CD4-positive, CD25-positive, alpha-beta regulatory T cell (primary cell): ENCODE measurements around the gene FILIP1L. TPM values are rescaled to one million over a fixed set of nuclear protein-coding genes. Genes with fewer than 3 reads are reported as not detected.
"Not testable (repeated sequence)": the region's sequence is repeated elsewhere in the genome, so short reads cannot be mapped to it uniquely, and the experiment has no call there.

Experiments used
- ATAC-seq, 2 donors: fragments of 150-1000 bp; cut with Tn5 transposase; one replicate each; pipeline ENCODE4 v1.10.0; 2021; ENCODE audit warnings: low read depth in 2 of 2, moderate number of reproducible peaks in 2 of 2, moderate library complexity in 1 of 2
- DNase-seq, 3 donors: peaks; one replicate each; pipeline versions ENCODE4 v3.0.0 to v3.0.0-alpha.2; 2012 to 2022; ENCODE audit warnings: mixed read lengths in 1 of 3
- H3K27ac ChIP-seq: one replicate; pipeline ENCODE4 v1.7.0; 2013; ENCODE audit warnings: mild to moderate bottlenecking, low read length; ENCODE audit not compliant: insufficient read depth, poor library complexity, severe bottlenecking
- H3K27me3 ChIP-seq: one replicate; pipeline ENCODE4 v1.7.0; 2013; ENCODE audit warnings: low read length; ENCODE audit not compliant: control insufficient read depth, insufficient read depth
- H3K36me3 ChIP-seq: one replicate; pipeline ENCODE4 v1.7.0; 2013; ENCODE audit warnings: mild to moderate bottlenecking, low read length, moderate library complexity; ENCODE audit not compliant: control insufficient read depth, insufficient read depth
- H3K4me1 ChIP-seq: 2 replicates; pipeline ENCODE4 v1.7.0; 2013; ENCODE audit warnings: mild to moderate bottlenecking, low read length; ENCODE audit not compliant: insufficient read depth, control insufficient read depth, poor library complexity, severe bottlenecking
- H3K4me3 ChIP-seq: one replicate; pipeline ENCODE4 v1.7.0; 2013; ENCODE audit warnings: low read depth, mild to moderate bottlenecking, low read length, moderate library complexity
- H3K9me3 ChIP-seq, 2 experiments: 1 replicate in 1 of 2; 2 replicates in 1 of 2; pipeline ENCODE4 v1.7.0; 2013; ENCODE audit warnings: low read length in 2 of 2, mild to moderate bottlenecking in 1 of 2, moderate library complexity in 1 of 2; ENCODE audit not compliant: control insufficient read depth in 2 of 2
- H3K27ac Mint-ChIP-seq, 3 donors: one replicate each; pipeline ENCODE4 v1.8.0; 2020 to 2022; ENCODE audit warnings: mild to moderate bottlenecking in 3 of 3, mixed read lengths in 3 of 3, moderate library complexity in 2 of 3
- H3K27me3 Mint-ChIP-seq: one replicate; pipeline ENCODE4 v1.8.0; 2022; ENCODE audit warnings: mild to moderate bottlenecking, mixed read lengths
- H3K36me3 Mint-ChIP-seq: one replicate; pipeline ENCODE4 v1.8.0; 2020; ENCODE audit warnings: mixed read lengths
- H3K4me1 Mint-ChIP-seq, 4 donors: one replicate each; pipeline ENCODE4 v1.8.0; 2020 to 2022; ENCODE audit warnings: mixed read lengths in 4 of 4, mild to moderate bottlenecking in 1 of 4
- H3K4me3 Mint-ChIP-seq, 4 donors: one replicate each; pipeline ENCODE4 v1.8.0; 2020 to 2022; ENCODE audit warnings: mild to moderate bottlenecking in 4 of 4, mixed read lengths in 4 of 4, moderate library complexity in 3 of 4
- H3K9me3 Mint-ChIP-seq, 7 donors: one replicate each; pipeline ENCODE4 v1.8.0; 2020 to 2022; ENCODE audit warnings: mixed read lengths in 7 of 7, mild to moderate bottlenecking in 3 of 7, moderate library complexity in 2 of 7
- polyA plus RNA-seq, 4 donors: library from polyadenylated mRNA; unstranded; fragments of 300-500 nt; fragmentation: Illumina TruSeq; gene quantifications; one replicate each; pipeline ENCODE4 v1.2.3, GENCODE V29; 2021
- total RNA-seq: library from RNA; stranded (reverse); gene quantifications from one replicate; pipeline ENCODE4 v1.2.3, GENCODE V29; 2022

The FILIP1L gene
- total and polyA plus RNA-seq, 5 donors from 2014 or later, result 0.37 to 1.0 (median 0.65) TPM; not detected in 2

DNA sequence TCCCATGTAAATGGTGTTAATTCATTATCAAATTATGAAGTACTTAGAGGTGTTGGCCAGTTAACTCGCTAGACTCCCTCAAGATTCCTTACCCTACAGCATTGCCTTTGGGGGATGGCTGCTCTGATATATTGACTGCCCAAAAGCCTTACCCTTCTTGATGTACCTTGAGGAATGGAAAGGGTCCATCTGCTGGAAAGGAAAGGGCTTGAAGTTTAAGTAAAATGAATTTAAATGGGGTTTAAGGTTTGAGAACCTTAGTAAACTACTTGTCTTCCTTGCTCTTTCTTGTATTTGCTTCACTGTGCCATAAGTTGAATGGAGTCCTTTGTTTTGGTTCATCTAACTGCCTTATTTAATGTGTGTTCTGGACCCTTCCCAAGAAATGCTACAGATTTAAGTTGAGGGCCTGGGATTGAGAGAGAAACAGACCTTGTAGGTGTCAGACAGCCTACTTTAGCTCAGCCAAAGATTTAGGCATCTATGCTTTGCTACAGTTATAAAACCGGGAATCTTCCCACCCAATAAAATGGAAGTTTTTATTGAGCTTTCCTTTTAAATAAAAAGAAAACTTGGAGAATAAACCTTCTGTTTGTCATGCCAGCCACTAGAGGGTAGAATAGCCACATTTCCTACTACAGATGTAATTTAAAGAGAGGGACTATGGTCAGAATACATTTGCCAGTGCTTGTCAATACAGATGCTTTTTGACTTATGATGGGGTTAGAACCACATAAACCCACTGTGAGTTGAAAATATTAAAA, 271.3 kb downstream of the FILIP1L start:
- DNase-seq (peak in 1 of 3 donors; percentile 42), ATAC-seq (no peak)
- no peak overlapping the region for H3K4me3 ChIP-seq
- Mint-ChIP-seq H3K4me3 (no peak overlapping the region), H3K27me3 (no peaks in the 10 kb centered on the region), H3K4me1 (peaks cover 3 to 19% (median 7%) of the 10 kb centered on the region in 4 donors), H3K9me3 (no peaks in the 10 kb centered on the region), H3K36me3 (no peaks in the 10 kb centered on the region), H3K27ac (no peak overlapping the region)
- H3K9me3 ChIP-seq, result no peaks in the 10 kb centered on the region
- no peaks in the 10 kb centered on the region for H3K4me1 ChIP-seq
- H3K36me3 ChIP-seq, result no peaks in the 10 kb centered on the region
- no peak overlapping the region for H3K27ac ChIP-seq
- no peaks in the 10 kb centered on the region for H3K27me3 ChIP-seq

DNA sequence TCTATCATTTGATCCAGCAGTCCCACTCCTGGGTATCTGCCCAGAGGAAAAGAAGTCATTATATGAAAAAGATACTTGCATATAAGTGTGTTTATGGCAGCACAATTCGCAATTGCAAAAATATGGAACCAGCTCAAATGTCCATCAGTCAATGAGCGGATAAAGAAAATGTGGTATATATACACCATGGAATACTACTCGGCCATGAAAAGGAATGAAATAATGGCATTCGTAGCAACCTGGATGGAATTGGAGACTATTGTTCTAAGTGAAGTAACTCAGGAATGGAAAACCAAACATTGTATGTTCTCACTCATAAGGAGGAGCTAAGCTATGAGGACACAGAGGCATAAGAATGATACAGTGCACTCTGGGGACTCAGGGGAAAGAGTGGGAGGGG, 272.4 kb downstream of the FILIP1L start:
- not testable (repeated sequence) for DNase-seq, H3K27me3 Mint-ChIP-seq, H3K4me3 ChIP-seq, ATAC-seq, H3K36me3 ChIP-seq, H3K9me3 ChIP-seq, H3K4me1 ChIP-seq, H3K27ac Mint-ChIP-seq, H3K4me3 Mint-ChIP-seq, H3K27me3 ChIP-seq, H3K36me3 Mint-ChIP-seq, H3K9me3 Mint-ChIP-seq, H3K27ac ChIP-seq
- peaks cover 0 to 18% (median 6%) of the 10 kb centered on the region in 4 donors for H3K4me1 Mint-ChIP-seq

DNA sequence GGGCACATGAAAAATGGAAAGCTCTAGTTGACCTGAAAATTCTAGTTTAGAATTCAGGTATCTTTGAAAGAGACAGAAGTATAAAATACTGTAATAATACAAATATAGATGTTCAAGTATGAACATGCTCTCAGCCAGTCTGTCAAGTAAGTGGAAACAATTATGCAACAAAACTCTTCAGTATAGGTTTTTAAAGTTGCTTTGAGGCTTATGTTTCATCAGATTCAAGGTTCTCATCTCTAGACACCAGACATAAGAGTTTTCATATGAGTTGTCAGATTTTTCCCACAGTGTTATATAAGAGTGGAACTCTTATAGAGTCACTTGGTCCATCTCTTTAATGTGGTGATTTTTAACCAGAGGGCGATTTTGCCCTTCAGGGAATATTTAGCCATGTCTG, 274.7 kb downstream of the FILIP1L start:
- Histone ChIP-seq H3K4me1 (no peaks in the 10 kb centered on the region), H3K27me3 (no peaks in the 10 kb centered on the region), H3K4me3 (no peak overlapping the region), H3K9me3 (no peaks in the 10 kb centered on the region), H3K36me3 (no peaks in the 10 kb centered on the region), H3K27ac (no peak overlapping the region)
- DNase-seq, result no peak
- Mint-ChIP-seq H3K36me3 (no peaks in the 10 kb centered on the region), H3K27ac (no peak overlapping the region), H3K4me1 (peaks cover 0 to 12% (median 2%) of the 10 kb centered on the region in 4 donors), H3K4me3 (no peak overlapping the region), H3K27me3 (no peaks in the 10 kb centered on the region), H3K9me3 (no peaks in the 10 kb centered on the region)
- ATAC-seq, result no peak

DNA sequence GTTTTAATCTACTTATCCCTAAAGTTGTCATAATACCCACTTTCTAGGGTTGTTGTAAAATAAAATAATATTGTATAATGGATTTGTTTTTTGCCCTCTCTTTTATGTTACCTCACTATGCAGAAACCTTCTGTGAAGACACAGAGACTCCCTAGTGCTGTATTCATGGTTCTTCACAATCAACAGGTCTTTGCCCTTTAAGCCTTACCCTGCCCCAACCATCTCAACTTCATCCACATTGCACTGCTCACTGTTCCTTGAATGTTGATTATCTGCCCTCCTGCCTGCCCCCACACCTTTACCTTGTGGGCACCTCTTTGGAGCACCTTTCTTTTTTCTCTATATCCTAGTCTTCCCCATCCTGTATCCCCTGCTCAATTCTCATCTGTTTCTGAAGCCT, 275.5 kb downstream of the FILIP1L start:
- Histone ChIP-seq H3K36me3 (no peaks in the 10 kb centered on the region), H3K4me1 (no peaks in the 10 kb centered on the region), H3K27ac (no peak overlapping the region), H3K4me3 (no peak overlapping the region), H3K27me3 (no peaks in the 10 kb centered on the region), H3K9me3 (no peaks in the 10 kb centered on the region)
- H3K27me3 Mint-ChIP-seq, result no peaks in the 10 kb centered on the region
- no peak overlapping the region for H3K27ac Mint-ChIP-seq
- no peaks in the 10 kb centered on the region for H3K36me3 Mint-ChIP-seq
- no peaks in the 10 kb centered on the region for H3K9me3 Mint-ChIP-seq
- no peak for ATAC-seq
- DNase-seq, result no peak
- H3K4me1 Mint-ChIP-seq, result peaks cover 0 to 12% (median 2%) of the 10 kb centered on the region in 4 donors
- no peak overlapping the region for H3K4me3 Mint-ChIP-seq

DNA sequence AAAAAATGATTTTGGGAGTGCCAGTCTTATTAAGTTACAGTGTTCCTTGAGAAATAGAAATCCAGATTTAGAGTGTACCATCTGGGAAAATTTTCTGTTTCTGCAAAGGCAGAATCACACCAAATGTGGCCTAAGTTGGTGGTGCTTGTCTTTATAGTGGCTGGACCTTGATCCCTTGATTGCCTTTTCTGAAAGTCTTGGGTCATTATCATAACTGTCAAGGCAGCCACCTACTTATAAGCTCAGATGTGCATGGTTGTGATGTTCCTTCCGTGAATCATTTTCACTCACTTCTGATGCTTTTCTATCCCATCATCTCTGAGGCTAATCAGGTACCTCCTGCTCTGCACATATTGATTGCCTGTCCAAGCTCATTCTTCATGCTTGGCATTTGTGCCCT, 276.6 kb downstream of the FILIP1L start:
- H3K9me3 ChIP-seq, result no peaks in the 10 kb centered on the region
- Mint-ChIP-seq H3K27ac (no peak overlapping the region), H3K4me1 (peaks cover 0 to 12% (median 0%) of the 10 kb centered on the region in 4 donors), H3K9me3 (no peaks in the 10 kb centered on the region), H3K27me3 (no peaks in the 10 kb centered on the region), H3K4me3 (no peak overlapping the region), H3K36me3 (no peaks in the 10 kb centered on the region)
- no peaks in the 10 kb centered on the region for H3K36me3 ChIP-seq
- DNase-seq (no peak), ATAC-seq (no peak)
- no peaks in the 10 kb centered on the region for H3K4me1 ChIP-seq
- H3K27ac ChIP-seq, result no peak overlapping the region
- no peaks in the 10 kb centered on the region for H3K27me3 ChIP-seq
- no peak overlapping the region for H3K4me3 ChIP-seq

DNA sequence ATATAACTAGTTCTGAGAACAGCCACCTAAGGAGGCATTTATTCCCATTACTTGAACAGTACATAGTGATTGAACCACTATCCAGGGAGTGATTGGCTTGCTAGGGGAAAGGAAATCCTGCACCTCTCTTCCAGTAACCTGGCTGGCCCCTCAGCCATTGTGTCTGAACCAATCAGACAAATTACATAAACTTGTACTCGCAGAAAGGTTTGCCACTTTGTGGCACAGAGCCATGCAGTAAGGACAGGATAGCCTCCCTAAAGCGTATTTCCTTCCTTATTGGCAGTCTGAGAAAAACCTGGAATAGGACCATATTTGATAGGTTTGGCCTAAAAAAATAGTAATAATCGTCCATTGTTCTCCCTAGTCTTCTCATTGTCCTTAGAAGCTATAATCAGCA, 277.6 kb downstream of the FILIP1L start:
- H3K9me3 Mint-ChIP-seq, result no peaks in the 10 kb centered on the region
- Histone ChIP-seq H3K27ac (no peak overlapping the region), H3K9me3 (no peaks in the 10 kb centered on the region), H3K36me3 (no peaks in the 10 kb centered on the region), H3K27me3 (no peaks in the 10 kb centered on the region), H3K4me1 (no peaks in the 10 kb centered on the region), H3K4me3 (no peak overlapping the region)
- no peak overlapping the region for H3K4me3 Mint-ChIP-seq
- no peak overlapping the region for H3K27ac Mint-ChIP-seq
- no peaks in the 10 kb centered on the region for H3K36me3 Mint-ChIP-seq
- H3K27me3 Mint-ChIP-seq, result no peaks in the 10 kb centered on the region
- no peak for ATAC-seq
- no peak for DNase-seq
- H3K4me1 Mint-ChIP-seq, result peaks cover 0 to 12% (median 0%) of the 10 kb centered on the region in 4 donors

DNA sequence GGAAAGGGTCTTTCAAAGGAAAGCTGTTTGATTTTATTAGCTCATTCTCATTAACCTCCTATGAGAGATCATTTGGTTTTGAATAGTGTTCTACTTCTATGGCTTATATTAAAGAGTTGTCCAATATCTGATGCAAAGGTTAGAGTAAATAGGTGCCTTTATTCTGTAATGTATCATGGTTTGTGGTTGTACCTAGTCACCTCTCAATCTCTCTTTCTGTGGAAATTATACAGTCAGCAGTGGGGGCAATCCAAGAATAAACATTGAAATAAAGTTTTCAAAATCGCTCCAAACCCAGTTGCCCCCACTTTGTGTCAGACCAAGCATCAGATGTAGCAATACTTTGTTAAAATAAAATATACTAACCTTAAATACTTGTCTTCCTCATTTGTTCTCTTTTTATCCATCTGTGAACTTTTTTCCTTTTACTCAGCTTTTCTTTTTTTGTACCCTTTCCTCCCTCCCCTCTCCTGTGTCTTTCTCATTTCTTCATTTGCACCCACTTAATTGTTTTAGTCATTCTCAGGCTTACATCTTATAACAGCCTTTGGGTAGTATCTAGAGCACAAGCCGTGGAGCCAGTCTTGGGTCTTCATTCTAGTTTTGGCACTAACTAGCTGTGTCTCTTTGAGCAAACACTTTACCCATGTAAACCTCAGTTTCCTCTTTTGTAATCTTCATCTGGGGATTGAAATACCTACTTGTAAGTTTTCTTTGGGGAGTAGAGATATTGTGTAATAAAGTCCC, 279.9 kb downstream of the FILIP1L start:
- no peak overlapping the region for H3K27ac Mint-ChIP-seq
- no peaks in the 10 kb centered on the region for H3K4me1 ChIP-seq
- no peak overlapping the region for H3K4me3 ChIP-seq
- no peak overlapping the region for H3K4me3 Mint-ChIP-seq
- no peaks in the 10 kb centered on the region for H3K27me3 Mint-ChIP-seq
- no peak for DNase-seq
- no peaks in the 10 kb centered on the region for H3K9me3 Mint-ChIP-seq
- no peak for ATAC-seq
- no peaks in the 10 kb centered on the region for H3K36me3 Mint-ChIP-seq
- H3K27ac ChIP-seq, result no peak overlapping the region
- no peaks in the 10 kb centered on the region for H3K9me3 ChIP-seq
- H3K27me3 ChIP-seq, result no peaks in the 10 kb centered on the region
- H3K36me3 ChIP-seq, result no peaks in the 10 kb centered on the region
- H3K4me1 Mint-ChIP-seq, result peaks cover 0 to 6% (median 3%) of the 10 kb centered on the region in 4 donors
